H9 (cell line): ENCODE measurements around the gene NUAK2. TPM values are rescaled to one million over a fixed set of nuclear protein-coding genes. Genes with fewer than 3 reads are reported as not detected.
A peak's percentile ranks its signal among the peaks of the same experiment; 100 is the strongest.

Experiments
- DNase-seq: peaks from one replicate; pipeline ENCODE4 v3.0.0-alpha.2; 2017
- H2AFZ ChIP-seq: one replicate; pipeline ENCODE4 v1.6.1; 2013; ENCODE audit warnings: mild to moderate bottlenecking, low read length, control low read depth, moderate library complexity
- H2AK5ac ChIP-seq: 2 replicates; pipeline ENCODE4 v1.6.1; 2013; ENCODE audit warnings: low read length, control low read depth, mixed read lengths; ENCODE audit not compliant: insufficient read length
- H2BK120ac ChIP-seq: one replicate; pipeline ENCODE4 v1.6.1; 2013; ENCODE audit warnings: low read depth, mild to moderate bottlenecking, low read length, control low read depth, inconsistent platforms; ENCODE audit not compliant: poor library complexity, severe bottlenecking
- H2BK12ac ChIP-seq: 2 replicates; pipeline ENCODE4 v1.6.1; 2013; ENCODE audit warnings: low read length, control low read depth, mixed read lengths, low read depth; ENCODE audit not compliant: insufficient read length
- H2BK15ac ChIP-seq: 2 replicates; pipeline ENCODE4 v1.6.1; 2013; ENCODE audit warnings: low read depth, low read length, control low read depth
- H2BK20ac ChIP-seq: one replicate; pipeline ENCODE4 v1.6.1; 2013; ENCODE audit warnings: low read depth, mild to moderate bottlenecking, low read length, control low read depth, inconsistent platforms; ENCODE audit not compliant: poor library complexity, severe bottlenecking
- H2BK5ac ChIP-seq: 2 replicates; pipeline ENCODE4 v1.6.1; 2013; ENCODE audit warnings: low read length, control low read depth, mixed read lengths; ENCODE audit not compliant: insufficient read length
- H3K14ac ChIP-seq: 2 replicates; pipeline ENCODE4 v1.6.1; 2013; ENCODE audit warnings: low read length, control low read depth; ENCODE audit not compliant: insufficient read depth
- H3K18ac ChIP-seq: 2 replicates; pipeline ENCODE4 v1.6.1; 2013; ENCODE audit warnings: low read depth, mild to moderate bottlenecking, mixed read lengths, low read length, control low read depth; ENCODE audit not compliant: insufficient read length
- H3K23ac ChIP-seq: 2 replicates; pipeline ENCODE4 v1.6.1; 2013; ENCODE audit warnings: low read length, control low read depth, mixed read lengths, low read depth; ENCODE audit not compliant: insufficient read length
- H3K23me2 ChIP-seq: 2 replicates; pipeline ENCODE4 v1.6.1; 2013; ENCODE audit warnings: low read depth, mild to moderate bottlenecking, mixed read lengths, low read length, control low read depth; ENCODE audit not compliant: insufficient read length, poor library complexity, severe bottlenecking
- H3K27ac ChIP-seq: 2 replicates; pipeline ENCODE4 v1.5.1; 2013; ENCODE audit warnings: low read length, control low read depth, mixed read lengths, low read depth; ENCODE audit not compliant: insufficient read length
- H3K27me3 ChIP-seq: 2 replicates; pipeline ENCODE4 v1.6.1; 2013; ENCODE audit warnings: low read length, control low read depth, inconsistent platforms; ENCODE audit not compliant: insufficient read depth
- H3K4ac ChIP-seq: 2 replicates; pipeline ENCODE4 v1.6.1; 2013; ENCODE audit warnings: low read depth, mild to moderate bottlenecking, control low read depth, inconsistent platforms, low read length, moderate library complexity
- H3K4me1 ChIP-seq: 2 replicates; pipeline ENCODE4 v1.6.1; 2013; ENCODE audit warnings: low read length, control low read depth, inconsistent platforms; ENCODE audit not compliant: insufficient read depth
- H3K4me2 ChIP-seq: 2 replicates; pipeline ENCODE4 v1.6.1; 2013; ENCODE audit warnings: low read length, control low read depth, mixed read lengths; ENCODE audit not compliant: insufficient read length, insufficient read depth
- H3K56ac ChIP-seq: 2 replicates; pipeline ENCODE4 v1.6.1; 2013; ENCODE audit warnings: low read depth, mild to moderate bottlenecking, mixed read lengths, low read length, control low read depth; ENCODE audit not compliant: insufficient read length
- H3K79me1 ChIP-seq: 2 replicates; pipeline ENCODE4 v1.6.1; 2013; ENCODE audit warnings: low read depth, mild to moderate bottlenecking, moderate library complexity, low read length, control low read depth, inconsistent platforms; ENCODE audit not compliant: insufficient read depth, poor library complexity, severe bottlenecking
- H3K79me2 ChIP-seq: 2 replicates; pipeline ENCODE4 v1.6.1; 2013; ENCODE audit warnings: low read length, control low read depth, inconsistent platforms; ENCODE audit not compliant: insufficient read depth
- H3K9ac ChIP-seq: 2 replicates; pipeline ENCODE4 v1.6.1; 2013; ENCODE audit warnings: low read length, control low read depth, mixed read lengths; ENCODE audit not compliant: insufficient read length; ENCODE audit errors: extremely low read depth
- H3K9me3 ChIP-seq: one replicate; pipeline ENCODE4 v1.6.1; 2013; ENCODE audit warnings: low read depth, low read length, inconsistent platforms; ENCODE audit not compliant: control insufficient read depth
- H3T11ph ChIP-seq: one replicate; pipeline ENCODE4 v1.6.1; 2013; ENCODE audit warnings: mild to moderate bottlenecking, low read length, control low read depth, inconsistent platforms
- H4K20me1 ChIP-seq: one replicate; pipeline ENCODE4 v1.6.1; 2013; ENCODE audit not compliant: control insufficient read depth, insufficient read length, insufficient read depth
- H4K5ac ChIP-seq: 2 replicates; pipeline ENCODE4 v1.6.1; 2013; ENCODE audit warnings: low read depth, mild to moderate bottlenecking, mixed read lengths, low read length, control low read depth; ENCODE audit not compliant: insufficient read length
- H4K8ac ChIP-seq: replicated peaks from 2 replicates; pipeline ENCODE4 v1.6.1; 2013; ENCODE audit warnings: low read length, control low read depth, mixed read lengths, low read depth; ENCODE audit not compliant: insufficient read length
- H4K91ac ChIP-seq: 2 replicates; pipeline ENCODE4 v1.6.1; 2013; ENCODE audit warnings: low read depth, mild to moderate bottlenecking, moderate library complexity, mixed read lengths, low read length, control low read depth; ENCODE audit not compliant: insufficient read length
- H3K27ac Mint-ChIP-seq, 3 experiments: 2 replicates in 2 of 3; 3 replicates in 1 of 3; pipeline ENCODE4 v1.8.0; 2020 to 2021; ENCODE audit warnings: mixed read lengths in 3 of 3, mild to moderate bottlenecking in 1 of 3, moderate library complexity in 1 of 3
- H3K27me3 Mint-ChIP-seq: 2 replicates; pipeline ENCODE4 v1.8.0; 2021; ENCODE audit warnings: low read depth, mild to moderate bottlenecking, moderate library complexity, mixed read lengths
- H3K36me3 Mint-ChIP-seq, 3 experiments: 2 replicates in 2 of 3; 3 replicates in 1 of 3; pipeline ENCODE4 v1.8.0; 2020 to 2021; ENCODE audit warnings: low read depth in 3 of 3, mixed read lengths in 3 of 3; ENCODE audit not compliant: insufficient read depth in 1 of 3
- H3K4me1 Mint-ChIP-seq, 2 experiments: 2 replicates each; pipeline ENCODE4 v1.8.0; 2020; ENCODE audit warnings: mixed read lengths in 2 of 2
- H3K4me3 Mint-ChIP-seq, 2 experiments: 2 replicates in 1 of 2; 3 replicates in 1 of 2; pipeline ENCODE4 v1.8.0; 2020 to 2021; ENCODE audit warnings: mild to moderate bottlenecking in 2 of 2, mixed read lengths in 2 of 2, moderate library complexity in 1 of 2
- H3K9me3 Mint-ChIP-seq, 2 experiments: 2 replicates in 1 of 2; 3 replicates in 1 of 2; pipeline ENCODE4 v1.8.0; 2020; ENCODE audit warnings: mild to moderate bottlenecking in 2 of 2, mixed read lengths in 2 of 2, moderate library complexity in 1 of 2
- CTCF ChIP-seq: fragments of 200-600 bp; sonication (generic); conservative IDR thresholded peaks from 3 replicates; pipeline ENCODE4 v1.8.0; 2021; ENCODE audit warnings: antibody characterized with exemption, mild to moderate bottlenecking
- WGBS: extraction: QIAGEN DNeasy Blood & Tissue Kit; methylation state at CpG from one replicate; pipeline ENCODE4 v1.1.7; 2013; ENCODE audit warnings: missing lambda C conversion rate, low lambda C conversion rate, mixed read lengths; ENCODE audit not compliant: insufficient read length; ENCODE audit errors: extremely low coverage; 5-methylcytosine and 5-hydroxymethylcytosine counted together
- total RNA-seq: library from RNA; stranded (reverse); gene quantifications from 2 replicates; pipeline ENCODE4 v1.2.1, GENCODE V29; 2021

NUAK2 gene
- total RNA-seq, 1 experiment from 2014 or later, result 15.4 TPM

GRCh38 chr1:205259324-205259832, 62.2 kb downstream of the NUAK2 start:
- no peak overlapping the region for H4K91ac ChIP-seq
- no peak overlapping the region for H2BK5ac ChIP-seq
- H3K27ac ChIP-seq, result no peak overlapping the region
- H3K79me2 ChIP-seq, result no peaks in the 10 kb centered on the region
- no peak overlapping the region for H2BK120ac ChIP-seq
- DNase-seq, result no peak
- H4K5ac ChIP-seq, result no peak overlapping the region
- no peak overlapping the region for H3K9ac ChIP-seq
- TF ChIP-seq CTCF, result no peak
- H3K56ac ChIP-seq, result no peak overlapping the region
- peak overlapping the region; percentile 6 for H3K18ac ChIP-seq
- H4K8ac ChIP-seq, result no peak overlapping the region
- H4K20me1 ChIP-seq, result no peaks in the 10 kb centered on the region
- no peak overlapping the region for H2BK12ac ChIP-seq
- Mint-ChIP-seq H3K36me3 (no peaks in the 10 kb centered on the region), H3K27me3 (no peaks in the 10 kb centered on the region; the same call in 1 of the 2 replicates), H3K9me3 (no peaks in the 10 kb centered on the region), H3K27ac (peak overlapping the region in 1 of 3 experiments; percentile 16; a peak in 2 of 7 replicates), H3K4me3 (no peak overlapping the region), H3K4me1 (peaks cover 43% of the 10 kb centered on the region in 2 experiments)
- H3K4me1 ChIP-seq, result peaks cover 8% of the 10 kb centered on the region
- H2BK15ac ChIP-seq, result no peak overlapping the region
- H3K14ac ChIP-seq, result no peak overlapping the region
- no peaks in the 10 kb centered on the region for H3K9me3 ChIP-seq
- no peak overlapping the region for H2AK5ac ChIP-seq
- H3K4me2 ChIP-seq, result no peak overlapping the region
- H3T11ph ChIP-seq, result no peak overlapping the region
- H2BK20ac ChIP-seq, result no peak overlapping the region
- no peak overlapping the region for H3K23ac ChIP-seq
- H3K4ac ChIP-seq, result no peak overlapping the region
- no peak overlapping the region for H2AFZ ChIP-seq
- WGBS, result no CpG with 5 or more reads among the region's 10 CpGs
- no peaks in the 10 kb centered on the region for H3K27me3 ChIP-seq
- no peaks in the 10 kb centered on the region for H3K79me1 ChIP-seq
- no peaks in the 10 kb centered on the region for H3K23me2 ChIP-seq
